Stimulated activated CD4-positive, alpha-beta T cell treated with anti-CD3 and anti-CD28 coated beads, Interleukin-2, amount 100 ng/mL, for 4 hours (primary cell): ENCODE measurements around the gene ZNF772.
"Not testable (repeated sequence)": the region's sequence is repeated elsewhere in the genome, so short reads cannot be mapped to it uniquely, and the experiment has no call there.

Experiments
- DNase-seq: peaks from one replicate; pipeline ENCODE4 v3.0.0-alpha.2; 2020; ENCODE audit warnings: low read depth

The ZNF772 gene

DNA sequence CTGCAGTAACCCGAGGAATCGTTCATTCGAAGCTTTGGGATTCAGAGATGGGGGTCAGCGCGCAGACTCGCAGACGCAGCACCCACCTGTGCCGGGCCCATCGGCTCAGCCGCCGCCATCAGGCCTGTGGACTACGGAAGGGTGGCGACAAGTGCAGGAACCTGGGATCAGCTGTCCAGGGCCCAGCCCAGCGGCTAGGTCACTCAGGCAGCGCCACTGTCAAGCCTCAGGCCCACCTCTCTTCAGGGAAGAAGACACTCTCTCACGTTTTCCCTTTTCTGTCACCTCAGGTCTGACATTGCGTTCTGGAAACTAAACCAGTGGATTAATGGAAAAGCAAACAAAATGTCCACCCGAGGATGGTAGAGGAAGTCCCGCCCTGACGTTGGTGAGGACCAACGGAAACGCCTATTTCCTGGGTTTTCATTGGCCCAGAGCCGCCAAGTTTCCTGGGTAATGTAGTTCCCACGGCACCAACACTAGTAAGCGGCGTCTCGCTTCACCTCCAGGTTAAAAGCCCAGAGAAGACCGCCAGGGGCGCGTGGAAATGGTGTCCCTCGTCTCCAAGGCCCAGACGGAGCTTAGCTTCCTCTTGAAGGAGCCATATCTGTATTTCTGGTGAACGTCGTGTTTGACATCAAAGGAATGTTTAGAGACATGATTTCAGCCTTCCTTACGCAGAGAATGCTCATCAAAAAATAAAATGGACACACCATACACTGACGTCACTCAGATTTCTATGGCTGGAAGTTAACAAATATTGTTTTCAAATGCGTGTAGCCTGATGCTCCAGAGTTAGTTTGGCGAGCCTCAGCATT, at the start of gene ZNF772:
ZNF772 (minus strand) TSS at position 376 of the 818 bp plus-strand sequence; CDS start at position 119, 257 bp downstream.
- peak; percentile 81 for DNase-seq

DNA sequence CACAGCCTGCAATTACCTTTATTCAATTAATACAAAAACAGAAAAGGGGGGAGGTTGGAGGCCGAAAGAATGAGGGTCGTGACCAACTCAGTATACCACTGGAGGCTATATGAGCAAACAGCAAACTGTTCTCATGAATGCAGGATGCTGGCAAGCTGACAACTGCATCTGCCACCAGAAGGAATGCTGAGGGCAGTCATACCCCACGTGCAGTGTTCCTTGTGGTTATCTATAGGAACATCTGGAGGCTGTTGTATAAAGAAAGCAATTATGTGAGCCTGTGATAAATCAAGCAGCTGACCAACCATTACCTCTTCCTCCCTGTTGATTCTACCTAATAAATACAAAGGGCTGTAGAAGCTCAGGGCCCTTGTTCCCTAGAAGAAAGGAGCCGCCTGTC, 40.7 kb upstream of the ZNF772 start:
- DNase-seq, result not testable (repeated sequence)

GRCh38 chr19:57515255-57515654, 37.9 kb upstream of the ZNF772 start:
- DNase-seq, result no peak

- DNase-seq, result no peak
These were observed 35.5 kb upstream of the ZNF772 start for GRCh38 chr19:57512845-57513244.

DNA sequence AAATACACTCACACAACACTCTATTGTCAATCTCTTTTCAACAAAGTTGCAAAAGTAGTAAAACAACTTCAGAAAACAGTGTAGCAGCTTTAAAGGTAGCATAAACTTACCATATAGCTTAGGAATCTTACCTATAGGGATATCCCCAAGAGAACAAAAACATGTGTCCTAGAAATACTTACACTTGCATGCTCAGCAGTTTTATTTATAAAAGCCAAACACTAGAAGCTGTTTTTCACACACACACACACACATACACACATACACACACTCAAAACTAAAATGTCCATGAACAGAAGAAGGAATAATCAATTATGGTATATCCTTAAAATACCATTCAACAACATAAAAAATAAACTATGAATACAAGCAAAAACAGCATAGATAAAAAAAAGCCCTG, 34.1 kb upstream of the ZNF772 start:
- no peak for DNase-seq

- no peak for DNase-seq
These were observed 28.8 kb upstream of the ZNF772 start for GRCh38 chr19:57506163-57506562.

GRCh38 chr19:57500400-57500799, 23.0 kb upstream of the ZNF772 start:
- DNase-seq, result not testable (repeated sequence)

GRCh38 chr19:57499680-57500395, 22.5 kb upstream of the ZNF772 start, which contains the start of gene ZNF773:
ZNF773 (plus strand) TSS chr19:57499938; CDS start chr19:57500081, 143 bp downstream.
- peak; percentile 95 for DNase-seq

DNA sequence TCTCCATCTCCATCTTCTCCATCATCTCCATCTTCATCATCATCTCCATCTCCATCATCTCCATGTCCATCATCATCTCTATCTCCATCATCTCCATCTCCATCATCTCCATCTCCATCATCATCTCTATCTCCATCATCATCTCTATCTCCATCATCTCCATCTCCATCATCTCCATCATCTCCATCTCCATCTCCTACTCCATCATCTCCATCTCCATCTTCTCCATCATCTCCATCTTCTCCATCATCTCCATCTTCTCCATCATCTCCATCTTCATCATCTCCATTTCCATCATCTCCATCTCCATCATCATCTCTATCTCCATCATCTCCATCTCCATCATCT, 21.9 kb upstream of the ZNF772 start:
- DNase-seq, result not testable (repeated sequence)

DNA sequence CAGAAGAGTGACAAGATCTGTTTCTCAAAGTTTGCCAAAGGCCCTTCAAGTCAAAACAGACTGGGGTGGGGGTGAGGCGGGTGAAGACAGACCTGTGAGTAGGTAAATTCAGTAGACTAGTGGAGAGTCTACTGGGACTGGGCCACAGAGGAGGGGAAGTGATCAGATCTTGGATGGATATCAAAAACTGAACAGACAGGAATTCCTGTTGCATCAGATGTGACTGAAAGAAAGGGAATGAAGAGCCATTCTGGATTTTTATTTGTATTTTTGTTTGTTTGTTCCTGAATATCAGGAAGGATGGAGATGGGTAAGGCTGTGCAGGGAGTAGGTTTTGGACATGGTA, 10.9 kb upstream of the ZNF772 start:
- not testable (repeated sequence) for DNase-seq

- peak; percentile 93 for DNase-seq
These were observed 10.3 kb upstream of the ZNF772 start, which contains the start of gene ZNF419 for GRCh38 chr19:57487477-57488298. ZNF419 (plus strand) TSS chr19:57487750; CDS start chr19:57487951, 201 bp downstream.

DNA sequence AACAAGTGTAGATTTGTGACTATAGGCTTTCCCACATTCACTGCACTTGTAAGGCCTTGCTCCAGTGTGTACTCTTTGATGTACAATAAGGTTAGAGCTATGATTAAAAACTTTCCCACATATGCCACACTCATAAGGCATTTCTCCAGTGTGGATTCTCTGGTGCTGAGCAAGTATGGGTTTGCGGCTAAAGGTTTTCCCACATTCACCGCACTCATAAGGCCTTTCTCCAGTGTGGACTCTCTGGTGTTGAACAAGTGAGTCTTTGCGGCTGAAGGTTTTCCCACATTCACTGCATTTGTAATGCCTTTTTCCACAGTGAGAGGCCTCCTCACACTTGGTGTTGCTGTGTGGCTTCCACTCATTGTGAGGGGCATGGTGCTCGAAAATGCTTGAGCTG, 3.7 kb downstream of the ZNF772 start:
- no peak for DNase-seq

- DNase-seq, result no peak
These were observed 10.9 kb downstream of the ZNF772 start for GRCh38 chr19:57466489-57466888.

GRCh38 chr19:57465680-57466381, 11.5 kb downstream of the ZNF772 start:
- DNase-seq, result no peak

GRCh38 chr19:57452307-57452706, 25.1 kb downstream of the ZNF772 start:
- DNase-seq, result no peak

DNA sequence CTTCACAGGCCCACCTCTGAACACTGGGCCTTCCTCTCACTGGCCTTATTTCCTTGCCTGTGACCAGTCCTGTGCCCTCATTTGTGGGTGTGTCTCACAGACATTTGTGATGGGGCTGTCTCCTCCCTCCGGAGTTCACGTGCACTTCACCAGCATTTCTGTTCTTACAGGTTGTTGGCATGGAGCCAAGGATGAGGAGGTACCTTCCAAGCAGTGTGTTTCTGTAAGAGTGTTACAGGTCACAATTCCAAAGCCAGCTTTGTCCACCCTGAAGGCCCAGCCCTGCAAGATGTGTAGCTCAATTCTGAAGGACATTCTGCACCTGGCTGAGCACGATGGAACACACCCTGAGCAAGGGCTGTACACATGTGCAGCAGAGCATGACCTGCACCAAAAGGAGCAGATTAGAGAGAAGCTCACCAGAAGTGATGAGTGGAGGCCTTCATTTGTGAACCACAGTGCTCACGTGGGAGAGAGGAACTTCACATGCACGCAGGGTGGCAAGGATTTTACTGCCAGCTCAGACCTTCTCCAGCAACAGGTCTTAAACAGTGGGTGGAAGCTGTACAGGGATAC, 34.2 kb downstream of the ZNF772 start:
- DNase-seq, result no peak

GRCh38 chr19:57441979-57442752, 35.2 kb downstream of the ZNF772 start:
- no peak for DNase-seq

GRCh38 chr19:57438925-57439324, 38.4 kb downstream of the ZNF772 start:
- DNase-seq, result no peak

DNA sequence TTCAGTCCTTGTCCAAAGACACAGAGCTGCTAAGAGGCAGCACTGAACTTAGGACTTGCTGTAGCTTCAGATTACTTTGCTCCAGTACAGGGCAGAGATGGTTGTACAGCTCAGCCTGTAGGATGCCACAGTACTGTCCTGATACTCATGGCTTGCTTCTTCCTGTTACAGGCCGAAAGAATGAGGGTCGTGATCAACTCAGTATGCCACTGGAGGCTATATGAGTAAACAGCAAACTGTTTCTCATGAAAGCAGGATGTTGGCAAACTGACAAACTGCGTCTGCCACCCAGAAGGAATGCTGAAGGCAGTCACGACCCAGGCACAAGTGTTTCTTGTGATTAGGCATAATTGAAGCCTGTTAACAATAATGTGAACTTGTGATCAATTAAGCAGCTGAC, 39.4 kb downstream of the ZNF772 start:
- no peak for DNase-seq

GRCh38 chr19:57436417-57436816, 40.9 kb downstream of the ZNF772 start:
- DNase-seq, result no peak
